A549 treated with RU486 at 1 μM for 4 hours (cell line): ENCODE results near the gene COPB1. TPM values are rescaled to one million over a fixed set of nuclear protein-coding genes. Genes with fewer than 3 reads are reported as not detected.

Source experiments
- total RNA-seq: library from RNA; stranded (reverse); fragments of 200-300 nt; extraction: Qiagen RNA extraction; gene quantifications from 5 replicates; pipeline ENCODE4 v1.2.3, GENCODE V29; 2022; ENCODE audit warnings: low read depth

Gene COPB1
- total RNA-seq: 97.7 to 124 TPM (median 112 TPM) in 5 replicates

GRCh38 chr11:14499560-14500180, at the start of gene COPB1:
Gene COPB1 (minus strand): TSS chr11:14499811. CDS start chr11:14498928, 883 bp downstream.

GRCh38 chr11:14519917-14520746, 20.5 kb upstream of the COPB1 start, which contains the start of gene PSMA1:
Gene PSMA1 (minus strand): TSS chr11:14520386. CDS start chr11:14520299, 87 bp downstream.

Other genes with a start within 250 kb of the COPB1 start
- 46.8 to 62.6 TPM (median 57.3 TPM) in 5 replicates for gene RRAS2, start 140.6 kb downstream of the COPB1 start, total RNA-seq
- 143 to 197 TPM (median 194 TPM) in 5 replicates for gene PSMA1, start 20.6 kb upstream of the COPB1 start, total RNA-seq
- 1.5 to 2.6 TPM (median 2.4 TPM) in 5 replicates for gene PDE3B, start 144.0 kb upstream of the COPB1 start, total RNA-seq